Spleen (tissue), 7 donors: ENCODE measurements around the gene GPC3.

Experiments
- POLR2A ChIP-seq, 3 donors: fragments of 450-650 bp; IDR thresholded peaks; one replicate each; pipeline ENCODE4 v1.5.1; 2017; ENCODE audit warnings: antibody characterized with exemption in 3 of 3, mild to moderate bottlenecking in 1 of 3
- POLR2AphosphoS5 ChIP-seq, 3 donors: sonication (generic); formaldehyde crosslinking; IDR thresholded peaks; one replicate each; pipeline ENCODE4 v1.5.1; 2017; ENCODE audit warnings: antibody characterized with exemption in 3 of 3
- TF ChIP-seq, protein P1 (sequence below), 11 experiments: fragments of 200-600 bp in 7 of 11; fragments of 450-650 bp in 4 of 11; sonication (generic) in 4 of 11; IDR thresholded peaks in 8 of 11; conservative IDR thresholded peaks in 3 of 11; 1 replicate in 7 of 11; 2 replicates in 4 of 11; pipeline versions ENCODE4 v1.4.0 to v1.8.0; 2016 to 2021; ENCODE audit warnings: antibody characterized with exemption in 11 of 11, inconsistent platforms in 4 of 11, mild to moderate bottlenecking in 1 of 11
- donor health status: DM: no; HTN: no; CAD: no; lungs with moderate emphysema.
- donor health status: DM: no; HTN: no; CAD: no.
- donor health status: DM: no; HTN: no; CAD: no.

DNA sequence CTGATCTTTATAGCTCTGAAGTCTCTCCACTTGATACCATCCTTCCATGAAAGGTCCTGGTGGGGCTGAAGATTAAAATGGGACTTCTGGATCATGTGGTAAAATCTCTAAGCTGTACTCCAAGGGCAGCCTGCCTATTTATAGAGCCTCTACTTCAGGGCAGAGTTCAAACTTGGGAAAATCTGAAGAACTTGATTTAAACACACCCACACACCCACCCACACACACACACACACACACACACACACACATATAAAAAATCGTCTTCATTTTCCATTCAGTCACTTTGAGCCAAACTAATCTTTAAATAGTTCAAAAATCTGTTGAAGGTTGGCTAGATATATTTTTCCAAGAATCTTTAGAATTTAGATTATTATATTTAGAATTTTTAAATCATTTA lies 335.2 kb downstream of the GPC3 start:
- TF ChIP-seq, protein P1, sequence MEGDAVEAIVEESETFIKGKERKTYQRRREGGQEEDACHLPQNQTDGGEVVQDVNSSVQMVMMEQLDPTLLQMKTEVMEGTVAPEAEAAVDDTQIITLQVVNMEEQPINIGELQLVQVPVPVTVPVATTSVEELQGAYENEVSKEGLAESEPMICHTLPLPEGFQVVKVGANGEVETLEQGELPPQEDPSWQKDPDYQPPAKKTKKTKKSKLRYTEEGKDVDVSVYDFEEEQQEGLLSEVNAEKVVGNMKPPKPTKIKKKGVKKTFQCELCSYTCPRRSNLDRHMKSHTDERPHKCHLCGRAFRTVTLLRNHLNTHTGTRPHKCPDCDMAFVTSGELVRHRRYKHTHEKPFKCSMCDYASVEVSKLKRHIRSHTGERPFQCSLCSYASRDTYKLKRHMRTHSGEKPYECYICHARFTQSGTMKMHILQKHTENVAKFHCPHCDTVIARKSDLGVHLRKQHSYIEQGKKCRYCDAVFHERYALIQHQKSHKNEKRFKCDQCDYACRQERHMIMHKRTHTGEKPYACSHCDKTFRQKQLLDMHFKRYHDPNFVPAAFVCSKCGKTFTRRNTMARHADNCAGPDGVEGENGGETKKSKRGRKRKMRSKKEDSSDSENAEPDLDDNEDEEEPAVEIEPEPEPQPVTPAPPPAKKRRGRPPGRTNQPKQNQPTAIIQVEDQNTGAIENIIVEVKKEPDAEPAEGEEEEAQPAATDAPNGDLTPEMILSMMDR (IDR thresholded peaks at IDR 0.05 in 8 of 11, conservative IDR thresholded peaks at IDR 0.05 in 3 of 11) = no peak
- TF ChIP-seq POLR2AphosphoS5 (IDR thresholded peaks at IDR 0.05) (no peak), POLR2A (IDR thresholded peaks at IDR 0.05) (no peak)
